Dedifferentiated amniotic fluid mesenchymal stem cell (primary cell): ENCODE measurements around the gene LATS1.
"Not testable (repeated sequence)": the region's sequence is repeated elsewhere in the genome, so short reads cannot be mapped to it uniquely, and the experiment has no call there.

Experiments used
- DNase-seq: peaks from one replicate; pipeline ENCODE4 v3.0.0-alpha.2; 2016; ENCODE audit errors: extremely low spot score

LATS1 gene

DNA sequence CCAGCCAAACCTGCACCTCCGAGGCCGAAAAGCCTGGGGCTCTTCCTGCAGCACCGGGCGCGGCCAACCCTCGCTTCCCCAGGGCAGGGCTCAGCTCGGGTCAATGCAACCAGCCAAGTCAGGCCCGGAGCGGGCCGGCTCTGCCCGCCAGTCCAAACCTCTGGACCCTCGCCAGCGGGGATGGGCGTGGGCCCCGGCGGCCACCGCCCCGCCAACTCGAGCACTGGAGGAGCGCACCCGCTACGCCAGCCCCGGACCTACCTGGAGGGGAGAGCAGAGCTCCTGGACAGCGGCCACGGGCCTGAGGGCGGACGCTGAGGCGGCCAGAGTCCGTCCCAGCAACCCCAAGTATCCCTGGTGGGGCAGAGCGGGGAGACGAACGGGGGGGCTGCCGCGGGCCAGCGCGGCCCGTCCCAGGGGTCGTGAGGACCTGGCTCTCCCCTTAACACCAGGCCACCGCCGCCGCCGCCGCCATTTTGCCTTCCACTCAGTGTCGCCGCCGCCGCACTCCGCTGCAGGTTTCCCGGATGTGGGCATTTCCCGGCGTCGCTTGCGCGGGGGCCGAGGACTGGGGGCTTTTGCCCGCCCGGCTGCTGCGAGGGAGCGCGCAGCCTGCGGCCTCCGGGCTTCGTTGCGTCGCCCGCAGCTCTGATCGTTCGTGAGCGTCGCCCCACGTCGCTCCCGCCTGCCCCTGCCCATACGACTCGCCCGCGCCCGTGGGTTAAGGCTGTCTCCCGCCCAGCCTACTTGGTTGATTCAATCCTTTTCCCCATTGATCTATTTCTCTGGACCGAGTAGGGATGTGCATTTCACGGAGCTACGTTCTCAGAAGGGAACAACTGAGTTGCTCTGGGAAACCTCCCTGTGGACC, at the start of gene LATS1:
Gene LATS1 (minus strand): TSS at position 514 of the 871 bp plus-strand sequence. CDS start 15,975 bp downstream, outside the sequence.
- peak; percentile 69 for DNase-seq

DNA sequence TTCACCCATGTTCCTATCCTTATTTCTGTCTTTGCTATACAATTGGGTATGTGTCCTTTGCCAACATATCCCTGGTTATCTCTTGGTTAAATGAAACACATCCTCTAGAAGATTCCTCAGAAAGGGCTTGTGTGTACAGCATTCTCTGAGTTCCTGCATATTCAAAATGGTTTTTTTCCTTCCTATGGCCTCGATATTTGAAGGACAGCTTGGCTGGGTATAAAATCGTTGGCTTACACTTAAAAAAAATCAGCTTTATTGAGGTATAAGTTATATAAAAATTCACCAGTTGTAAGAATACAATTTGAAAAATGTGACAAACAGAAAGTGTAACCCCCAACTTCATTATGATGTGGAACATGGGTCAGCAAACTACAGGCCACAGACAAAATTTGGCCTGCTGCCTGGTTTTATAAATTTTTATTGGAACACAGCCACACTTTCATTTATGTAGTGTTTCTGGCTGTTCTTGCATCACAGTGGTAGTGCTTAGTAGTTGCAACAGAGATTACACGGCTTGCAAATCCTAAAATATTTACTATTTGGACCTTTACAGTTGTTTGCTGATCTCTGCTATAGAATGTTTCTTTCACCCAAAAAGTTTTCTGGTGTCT, 48.4 kb upstream of the LATS1 start:
- DNase-seq = peak; percentile 50

DNA sequence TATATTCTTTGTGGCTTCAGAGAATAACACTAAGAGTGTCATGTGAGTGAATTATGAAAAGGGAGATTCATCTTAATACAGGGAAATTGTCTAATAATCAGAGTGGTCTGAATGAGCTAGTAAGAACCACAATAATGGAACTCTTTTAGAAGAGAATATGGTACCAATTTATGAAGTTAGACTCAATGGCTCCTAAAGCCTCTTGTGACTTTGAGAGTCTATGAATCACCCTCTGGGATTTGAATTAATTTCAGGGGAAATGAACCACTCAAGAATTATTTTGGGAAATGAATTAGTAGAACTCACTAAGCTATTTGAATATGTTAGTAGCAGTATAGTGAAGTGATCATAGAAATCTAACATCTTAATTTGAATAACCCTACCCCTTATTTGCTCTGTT, 46.0 kb upstream of the LATS1 start:
- DNase-seq = peak; percentile 14

DNA sequence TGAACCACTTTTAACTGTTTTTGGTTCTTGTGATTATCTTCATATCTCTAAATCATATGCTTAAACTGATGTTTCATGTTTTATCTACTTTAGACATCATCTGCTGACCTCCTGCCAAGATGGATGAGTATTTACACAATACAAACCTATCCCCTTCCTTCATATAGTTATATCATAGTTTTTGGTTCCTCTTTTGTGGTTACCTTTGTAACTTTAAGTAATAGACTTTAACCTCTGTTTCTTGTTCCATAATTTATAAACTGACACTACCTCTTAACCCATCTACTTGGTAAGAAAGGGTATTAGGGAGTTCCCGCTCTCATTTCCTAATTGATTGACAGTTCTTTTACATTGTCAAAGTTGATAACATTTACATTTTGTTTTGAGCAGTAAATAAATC, 43.5 kb upstream of the LATS1 start:
- no peak for DNase-seq

DNA sequence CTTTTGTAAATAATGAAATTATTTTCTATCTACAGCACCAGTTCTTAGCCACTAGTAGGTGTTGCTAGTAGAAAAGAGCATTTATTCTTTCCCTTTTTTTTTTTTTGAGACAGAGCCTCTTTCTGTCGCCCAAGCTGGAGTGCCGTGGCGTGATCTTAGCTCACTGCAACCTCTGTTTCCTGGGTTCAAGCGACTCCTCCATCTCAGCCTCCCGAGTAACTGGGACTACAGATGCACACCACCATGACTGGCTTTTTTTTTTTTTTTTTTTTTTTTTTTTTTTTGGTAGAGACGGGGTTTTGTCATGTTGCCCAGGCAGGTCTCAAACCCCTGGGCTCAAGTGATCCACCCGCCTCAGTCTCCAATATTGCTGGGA, 38.3 kb upstream of the LATS1 start:
- no peak for DNase-seq

DNA sequence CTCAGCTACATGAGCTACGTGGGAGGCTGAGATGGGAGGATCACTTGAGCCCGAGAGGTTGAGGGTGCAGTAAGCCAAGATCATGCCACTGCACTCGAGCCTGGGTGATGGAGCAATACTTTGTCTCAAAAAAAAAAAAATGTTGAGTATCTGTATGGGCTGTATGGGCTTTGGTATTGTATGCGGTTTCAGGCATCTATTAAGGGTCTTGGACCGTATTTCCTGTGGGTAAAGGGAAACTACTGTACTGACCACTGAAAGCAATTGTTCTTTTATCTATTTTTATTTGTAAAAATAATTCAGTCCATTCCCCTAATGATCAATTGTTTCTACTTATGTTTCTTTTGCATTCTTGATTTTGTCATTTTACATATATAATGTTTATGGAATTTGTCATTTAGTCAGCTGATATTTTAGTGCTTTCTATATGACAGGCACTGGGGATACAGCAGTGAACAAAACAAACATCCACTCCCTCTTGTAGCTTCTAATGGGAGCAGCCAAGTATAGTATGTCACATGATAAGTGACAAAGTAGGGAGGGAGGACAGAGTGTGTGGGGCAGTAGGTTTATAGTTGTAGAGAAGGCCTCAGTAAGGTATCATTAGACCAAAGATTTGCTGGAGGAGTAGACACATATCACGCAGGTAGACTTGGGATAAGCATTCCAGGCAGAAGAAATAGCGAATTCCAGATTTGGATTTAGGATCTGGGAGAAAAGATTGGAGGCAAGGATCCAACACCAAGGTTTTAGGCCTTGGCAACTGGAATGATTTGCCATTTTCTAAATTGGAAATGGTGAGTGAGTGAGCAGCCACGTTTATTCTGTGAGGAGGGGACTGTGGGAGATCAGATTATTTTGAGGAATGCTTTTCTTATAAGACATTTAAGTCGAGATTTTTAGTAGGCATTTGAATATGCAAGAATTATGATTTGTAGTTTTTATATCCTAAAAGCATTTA, 37.7 kb upstream of the LATS1 start:
- DNase-seq = peak; percentile 8

DNA sequence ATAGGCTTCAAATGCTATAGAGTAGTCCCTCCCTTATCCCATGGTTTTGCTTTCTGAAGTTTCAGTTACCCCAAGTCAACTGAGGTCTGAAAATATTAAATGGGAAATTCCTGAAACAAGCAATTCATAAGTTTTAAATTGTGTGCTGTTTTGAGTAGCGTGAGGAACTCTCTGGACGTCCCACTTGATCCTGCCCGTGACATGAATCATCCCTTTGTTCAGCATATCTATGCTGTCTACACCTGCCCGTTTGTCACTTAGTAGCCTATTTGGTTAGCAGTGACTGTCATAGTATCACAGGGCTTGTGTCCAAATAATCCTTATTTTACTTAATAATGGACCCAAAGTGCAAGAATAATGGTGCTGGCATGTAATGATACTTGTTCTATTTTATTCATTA, 36.6 kb upstream of the LATS1 start:
- no peak for DNase-seq

DNA sequence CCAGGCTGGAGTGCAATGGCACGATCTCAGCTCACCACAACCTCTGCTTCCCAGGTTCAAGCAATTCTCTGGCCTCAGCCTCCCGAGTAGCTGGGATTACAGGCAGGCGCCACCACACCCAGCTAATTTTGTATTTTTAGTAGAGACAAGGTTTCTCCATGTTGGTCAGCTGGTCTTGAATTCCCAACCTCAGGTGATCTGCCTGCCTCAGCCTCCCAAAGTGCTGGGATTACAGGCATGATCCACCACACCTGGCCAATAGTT, 35.4 kb upstream of the LATS1 start:
- DNase-seq = not testable (repeated sequence)

DNA sequence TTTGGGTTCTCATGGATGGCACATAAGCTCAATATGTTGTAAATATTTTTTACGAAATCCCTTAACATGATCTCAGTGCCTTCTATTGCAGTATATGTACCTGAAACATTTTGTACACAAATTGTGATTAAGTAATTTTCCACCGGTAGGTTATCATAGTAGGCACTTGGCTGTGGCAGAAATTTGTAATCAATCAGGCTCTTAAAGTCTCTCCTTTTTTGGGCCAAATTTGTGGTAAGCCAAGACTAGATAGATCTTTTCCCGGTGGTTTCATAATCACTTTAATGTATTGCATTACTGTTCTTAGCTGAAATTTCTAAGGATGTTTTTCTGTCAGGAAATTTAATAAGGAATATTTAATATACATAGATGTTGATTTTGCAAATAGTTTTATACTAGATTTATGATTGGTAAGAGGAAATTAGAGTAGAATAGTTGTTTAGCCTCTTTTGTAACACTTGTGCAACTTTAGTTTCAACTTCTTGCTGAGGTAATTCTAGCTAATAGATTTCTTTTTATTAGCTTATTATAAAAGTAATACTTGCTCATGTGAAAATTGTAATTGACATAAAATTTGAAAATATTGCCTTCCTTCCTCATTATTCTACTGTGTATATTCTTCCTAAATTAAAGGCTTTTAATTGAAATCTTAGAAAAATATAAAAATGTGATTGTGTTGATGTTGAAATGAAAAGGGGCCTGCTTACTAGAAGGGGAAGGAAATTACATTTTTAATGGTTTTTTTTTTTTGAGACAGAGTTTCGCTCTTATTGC, 34.9 kb upstream of the LATS1 start:
- DNase-seq = peak; percentile 14

DNA sequence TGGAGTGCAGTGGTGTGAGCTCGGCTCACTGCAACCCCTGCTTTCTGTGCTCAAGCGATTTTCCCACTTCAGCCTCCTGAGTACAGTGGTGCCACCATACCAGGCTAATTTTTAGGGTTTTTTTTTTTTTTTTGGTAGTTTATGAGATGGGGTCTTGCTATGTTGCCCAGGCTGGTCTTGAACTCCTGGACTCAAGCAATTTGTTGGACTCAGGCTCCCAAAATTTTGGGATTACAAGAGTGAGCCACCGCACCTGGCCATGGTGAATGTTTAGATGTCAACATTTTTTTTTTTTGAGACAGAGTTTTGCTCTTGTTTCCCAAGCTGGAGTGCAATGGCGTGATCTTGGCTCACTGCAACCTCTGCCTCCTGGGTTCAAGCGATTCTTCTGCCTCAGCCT, 34.0 kb upstream of the LATS1 start:
- peak; percentile 7 for DNase-seq

DNA sequence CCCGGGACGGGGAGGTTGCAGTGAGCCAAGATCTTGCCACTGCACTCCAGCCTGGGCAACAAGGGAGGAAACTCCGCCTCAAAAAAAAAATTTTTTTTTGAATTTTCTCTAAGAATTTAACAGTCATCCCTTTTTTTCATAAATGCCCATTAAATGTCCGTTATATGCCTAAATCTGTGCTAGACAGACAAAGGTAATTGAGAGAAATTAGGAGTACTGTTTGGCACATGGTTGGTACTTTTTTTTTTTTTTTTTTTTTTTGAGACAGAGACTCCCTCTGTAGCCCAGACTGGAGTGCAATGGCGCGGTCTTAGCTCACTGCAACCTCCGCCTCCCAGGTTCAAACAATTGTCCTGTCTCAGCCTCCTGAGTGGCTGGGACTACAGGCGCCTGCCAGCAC, 33.3 kb upstream of the LATS1 start:
- no peak for DNase-seq

DNA sequence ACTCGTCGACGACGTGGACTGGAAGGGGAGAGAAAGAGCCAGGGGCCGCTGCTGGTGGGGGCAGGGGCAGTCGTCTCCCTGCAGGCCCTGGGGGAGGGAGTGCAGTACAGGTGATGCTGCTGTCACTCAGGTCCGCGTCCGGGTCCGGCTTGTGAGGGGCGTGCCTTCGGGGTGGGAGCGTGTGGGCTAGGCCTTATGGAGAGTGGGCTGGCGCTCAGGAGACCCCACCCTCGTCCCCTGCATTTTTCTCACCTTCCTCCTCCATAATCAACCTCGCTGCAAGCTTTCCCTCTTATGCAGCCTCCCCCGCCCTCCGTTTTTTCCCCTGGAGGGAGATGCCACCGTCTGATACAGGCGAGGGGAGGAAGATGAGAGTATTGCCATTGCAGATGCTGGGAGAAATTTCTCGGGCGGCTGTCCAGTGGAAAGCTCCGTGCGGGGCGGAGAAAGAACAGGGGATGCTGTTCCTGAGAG, 32.3 kb upstream of the LATS1 start:
- peak; percentile 22 for DNase-seq

DNA sequence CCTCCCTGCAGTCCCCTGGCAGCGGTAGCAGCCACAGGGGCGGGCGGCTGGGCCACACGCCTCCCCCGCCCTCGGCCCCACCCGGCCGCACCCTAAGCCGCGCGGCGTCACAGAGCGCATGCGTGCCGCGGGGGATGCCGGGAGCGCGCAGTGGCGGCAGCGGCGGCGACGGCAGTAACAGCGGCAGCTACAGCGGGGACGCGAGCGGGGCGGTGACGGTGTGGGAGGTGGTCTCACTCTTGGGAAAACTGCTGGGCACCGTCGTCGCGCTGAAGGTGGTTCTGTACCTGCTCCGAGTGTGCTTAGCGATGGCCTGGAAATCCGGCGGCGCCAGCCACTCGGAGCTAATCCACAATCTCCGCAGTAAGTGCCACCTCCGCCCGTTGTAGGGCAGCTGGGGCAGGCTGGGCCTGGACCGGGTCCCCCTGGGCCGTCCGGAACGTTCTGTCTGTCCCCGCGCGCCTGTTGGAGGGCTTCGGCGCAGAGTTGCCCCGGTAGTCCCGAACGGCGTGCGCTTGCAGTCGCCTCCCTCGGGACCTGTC, 31.8 kb upstream of the LATS1 start, which contains the start of gene PCMT1:
Gene PCMT1 (plus strand): TSS at position 148 of the 542 bp plus-strand sequence. CDS start 161 bp downstream, at position 309.
- DNase-seq = peak; percentile 81

DNA sequence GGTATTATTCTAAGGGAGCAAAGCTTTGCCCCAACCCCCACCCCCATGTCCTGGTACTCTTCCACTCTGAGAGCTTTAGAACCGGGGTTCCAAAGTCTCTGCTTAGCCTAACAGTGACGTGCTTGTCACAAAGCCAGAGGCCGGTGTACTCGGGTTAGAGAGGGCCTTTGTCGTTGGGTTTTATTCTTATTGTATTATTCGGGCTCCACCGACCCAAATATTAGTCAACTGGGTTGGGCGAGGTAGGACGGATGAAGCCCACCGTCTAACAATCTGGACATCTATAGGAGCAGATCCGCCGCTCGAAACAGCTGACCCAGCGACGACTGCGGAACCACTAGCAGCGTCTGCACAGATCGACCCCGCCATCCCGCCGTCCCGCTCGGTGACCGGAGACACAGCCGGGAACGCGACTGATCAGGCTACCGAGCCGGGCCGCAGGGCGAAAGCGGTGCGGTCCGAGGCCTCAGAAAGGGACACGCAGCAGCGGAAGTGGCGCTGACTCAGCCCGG, 31.2 kb upstream of the LATS1 start:
- DNase-seq = not testable (repeated sequence)

DNA sequence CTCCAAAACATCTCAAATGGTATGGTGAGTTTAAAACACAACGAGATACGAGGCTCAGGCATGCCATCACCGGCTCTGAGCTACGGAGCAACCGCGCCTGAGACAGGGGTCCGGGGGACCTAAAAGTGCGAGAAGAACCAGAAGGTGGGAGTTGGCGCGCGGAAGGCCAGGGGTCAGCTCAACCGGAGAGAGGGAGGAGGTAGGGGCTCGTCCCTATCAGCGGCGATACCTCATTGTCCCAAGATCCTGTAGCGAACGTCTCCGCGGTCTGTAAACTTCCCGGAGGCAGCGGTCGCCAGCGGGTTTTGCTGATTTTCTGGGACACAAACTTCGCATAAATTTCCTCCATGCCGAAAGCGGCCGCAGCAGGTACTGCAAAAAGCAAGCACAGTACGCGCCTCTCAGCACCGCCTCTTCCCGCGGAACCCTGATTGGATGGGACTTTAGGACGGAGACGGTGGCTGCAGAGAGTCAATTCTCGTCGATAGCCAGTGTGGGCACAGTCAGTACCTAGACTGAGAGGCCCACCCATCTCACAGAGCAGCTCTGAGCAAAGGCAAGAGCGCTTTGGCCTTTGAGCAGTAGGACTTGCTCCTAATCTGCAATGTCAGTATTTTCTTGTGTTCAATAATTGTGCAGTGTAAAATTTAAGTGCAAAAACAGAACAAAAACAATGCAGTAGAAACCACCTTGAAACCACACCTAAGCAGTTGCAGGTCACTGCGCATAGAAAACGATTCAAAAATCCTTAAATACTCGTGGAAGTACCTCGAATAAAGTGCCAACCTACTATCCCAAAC, 28.4 kb upstream of the LATS1 start, which contains the start of gene NUP43:
Gene NUP43 (minus strand): TSS at position 383 of the 800 bp plus-strand sequence. CDS start 34 bp downstream, at position 349.
- peak; percentile 93 for DNase-seq

DNA sequence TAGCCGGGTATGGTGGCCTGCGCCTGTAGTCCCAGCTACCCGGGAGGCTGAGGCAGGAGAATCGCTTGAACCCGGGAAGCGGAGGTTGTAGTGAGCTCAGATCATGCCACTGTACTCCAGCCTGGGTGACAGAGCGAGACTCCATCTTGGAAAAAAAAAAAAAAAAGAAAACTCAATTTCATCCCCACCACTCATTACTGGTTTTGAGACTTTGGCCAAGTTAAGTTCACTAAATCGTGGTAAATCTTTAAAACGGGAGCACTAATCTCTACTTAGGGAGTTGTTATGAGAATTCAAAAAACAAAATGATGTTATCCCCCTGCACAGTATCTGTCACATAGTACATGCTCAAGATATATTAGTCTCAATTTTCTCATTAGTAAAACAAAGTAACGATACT, 27.4 kb upstream of the LATS1 start:
- not testable (repeated sequence) for DNase-seq

DNA sequence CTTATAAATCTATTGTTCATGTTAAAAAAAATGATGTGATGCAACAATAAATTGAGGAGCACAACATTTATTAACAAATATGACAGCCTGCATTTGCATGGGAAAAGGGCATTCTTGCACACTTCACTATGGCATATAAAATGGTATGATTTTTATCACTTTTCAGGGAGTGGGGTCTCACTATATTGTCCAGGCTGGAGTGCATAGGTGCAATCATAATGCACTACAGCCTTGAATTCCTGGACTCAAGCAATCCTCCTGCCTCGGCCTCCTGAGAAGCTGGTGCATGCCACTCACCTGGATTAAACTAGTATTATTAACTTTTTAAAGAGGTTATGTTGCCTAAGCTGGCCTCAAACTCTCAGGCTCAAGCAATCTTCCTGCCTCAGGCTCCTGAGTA, 17.0 kb upstream of the LATS1 start:
- no peak for DNase-seq

DNA sequence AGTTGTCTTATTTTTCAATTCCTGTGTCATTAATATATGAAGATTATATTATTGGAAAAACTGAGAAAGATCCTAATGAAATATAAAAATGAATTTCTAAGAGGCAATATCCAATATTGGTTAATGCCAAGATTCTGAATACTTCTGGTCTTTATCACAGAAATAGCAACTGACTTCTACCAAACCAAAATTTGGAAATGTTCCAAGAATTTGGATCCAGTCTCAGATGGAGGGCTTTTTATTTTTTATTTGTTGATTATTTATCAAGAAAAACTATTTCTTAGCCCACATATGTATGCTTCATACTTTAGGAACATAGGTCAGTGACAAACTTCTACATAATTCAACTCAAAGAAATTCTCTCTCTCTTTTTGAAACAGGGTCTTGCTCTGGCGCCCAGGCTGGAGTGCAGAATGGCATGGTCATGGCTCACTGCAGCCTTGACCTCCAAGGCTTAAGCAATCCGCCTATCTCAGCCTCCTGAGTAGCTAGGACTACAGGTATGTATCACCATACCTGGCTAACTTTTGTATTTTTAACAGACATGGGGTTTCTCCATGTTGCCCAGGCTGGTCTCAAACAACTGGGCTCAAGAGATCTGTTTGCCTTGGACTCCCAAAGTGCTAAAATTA, 15.3 kb upstream of the LATS1 start:
- no peak for DNase-seq

DNA sequence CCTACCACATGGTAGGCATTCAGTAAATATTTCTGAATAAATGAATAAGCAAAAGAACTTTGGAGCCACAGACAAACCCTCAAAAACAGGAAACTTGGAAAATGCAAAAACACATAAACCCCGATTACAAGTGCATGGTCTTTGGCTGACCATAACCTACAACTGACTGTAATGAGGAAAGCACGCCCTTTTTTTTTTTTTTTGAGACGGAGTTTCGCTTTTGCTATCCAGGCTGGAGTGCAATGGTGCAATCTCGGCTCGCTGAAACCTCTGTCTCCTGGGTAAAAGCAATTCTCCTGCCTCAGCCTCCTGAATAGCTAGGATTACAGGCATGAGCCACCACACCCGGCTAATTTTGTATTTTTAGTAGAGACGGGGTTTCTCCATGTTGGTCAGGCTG, 11.9 kb upstream of the LATS1 start:
- DNase-seq = no peak
